ENCODE results near the gene LYPD6B. TPM values are rescaled to one million over a fixed set of nuclear protein-coding genes. Genes with fewer than 3 reads are reported as not detected.

Gene LYPD6B
- total RNA-seq, 1 donor from 2014 or later = 10.1 TPM

GRCh38 chr2:149143734-149144133 lies 105.2 kb downstream of the LYPD6B start:
- intact Hi-C loops (cut with DNase I) = no loop called here
- Histone ChIP-seq H3K36me3 (no peaks in the 10 kb centered on the region), H3K4me1 (no peaks in the 10 kb centered on the region), H3K9me3 (no peaks in the 10 kb centered on the region), H3K27me3 (no peaks in the 10 kb centered on the region), H3K27ac (no peak overlapping the region), H3K4me3 (no peak overlapping the region)
- DNase-seq (ENCODE audit: extremely low spot score in 2 of 2) = no peak
- no peak for TF ChIP-seq POLR2AphosphoS5 (IDR thresholded peaks at IDR 0.05; ENCODE audit: insufficient read depth in 1 of 2, low read depth in 1 of 2)
- no peak for TF ChIP-seq CTCF (IDR thresholded peaks at IDR 0.05)
- no peak for TF ChIP-seq POLR2A (IDR thresholded peaks at IDR 0.05)

DNA sequence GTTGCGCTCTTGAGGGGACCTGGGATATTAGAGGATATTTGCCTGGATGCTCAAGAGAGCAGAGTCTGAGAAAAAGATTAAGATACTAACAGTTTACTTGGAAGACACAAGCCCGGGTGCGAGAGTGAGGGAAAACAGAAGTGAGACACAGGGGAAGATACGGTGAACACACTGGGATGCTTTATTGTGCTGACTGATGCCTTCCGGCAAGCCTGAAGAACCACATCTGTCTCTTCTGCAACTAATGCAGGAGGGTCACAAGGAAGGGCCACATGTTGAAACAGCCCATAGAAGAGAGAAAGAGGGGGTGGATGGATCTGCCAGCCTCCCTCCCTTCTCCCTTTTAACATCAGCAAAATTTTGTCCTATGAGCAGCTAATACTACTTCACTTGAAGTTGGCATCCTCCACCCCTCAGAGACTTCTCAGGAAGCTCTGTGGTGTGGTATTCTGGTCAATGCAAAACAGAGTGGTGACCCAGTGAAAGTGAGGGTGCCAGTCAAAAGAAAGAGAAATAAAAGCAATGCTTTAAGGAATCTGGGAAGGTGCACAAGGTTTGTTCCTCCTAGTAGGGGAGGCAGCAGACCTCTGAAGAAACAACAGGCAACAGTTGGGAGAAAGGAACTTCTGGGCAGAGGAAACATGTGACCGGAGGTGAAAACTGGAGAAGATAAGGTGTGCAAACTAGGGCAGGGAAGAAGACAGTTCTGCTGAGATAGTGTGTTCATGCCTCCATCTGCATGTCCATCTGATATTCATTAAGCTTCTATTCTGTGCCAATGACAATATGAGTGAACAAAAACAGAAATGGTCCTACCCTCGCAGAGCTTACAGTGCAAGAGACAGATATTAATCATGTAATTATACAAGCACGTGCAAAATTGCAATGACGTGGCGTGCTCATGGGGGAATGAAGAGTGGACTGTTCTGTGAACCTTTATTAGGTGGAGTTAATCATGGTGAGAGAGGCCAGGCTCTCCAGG lies 107.1 kb downstream of the LYPD6B start:
- intact Hi-C loops (cut with DNase I) = no loop called here
- no peaks in the 10 kb centered on the region for H3K27me3 ChIP-seq
- H3K36me3 ChIP-seq = no peaks in the 10 kb centered on the region
- H3K9me3 ChIP-seq = no peaks in the 10 kb centered on the region
- no peak for DNase-seq (ENCODE audit: extremely low spot score in 2 of 2)
- no peak overlapping the region for H3K27ac ChIP-seq
- H3K4me3 ChIP-seq = no peak overlapping the region
- H3K4me1 ChIP-seq = no peaks in the 10 kb centered on the region
- TF ChIP-seq POLR2AphosphoS5 (IDR thresholded peaks at IDR 0.05; ENCODE audit: insufficient read depth in 1 of 2, low read depth in 1 of 2) (no peak), POLR2A (IDR thresholded peaks at IDR 0.05) (no peak), CTCF (IDR thresholded peaks at IDR 0.05) (no peak)

DNA sequence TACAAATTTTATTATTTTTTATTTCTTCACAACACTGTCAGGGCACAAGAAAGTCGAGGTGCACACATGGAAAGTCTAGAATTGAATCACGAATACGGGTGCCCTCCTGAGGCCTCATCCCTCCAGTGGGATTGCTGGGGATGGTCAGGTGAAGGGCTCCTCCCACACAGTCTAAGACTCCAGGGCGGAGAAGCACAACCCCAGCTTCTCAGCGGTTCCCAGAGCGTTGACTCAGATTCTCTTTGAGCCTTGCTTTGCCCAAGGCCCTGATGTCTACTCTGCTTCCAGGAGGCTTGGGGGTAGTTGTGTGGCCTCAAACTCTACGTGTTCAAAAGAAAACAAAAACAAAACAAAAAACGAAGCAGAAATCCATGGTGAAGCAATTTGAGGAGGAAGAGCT lies 108.4 kb downstream of the LYPD6B start:
- H3K36me3 ChIP-seq = no peaks in the 10 kb centered on the region
- no peaks in the 10 kb centered on the region for H3K4me1 ChIP-seq
- no peak for DNase-seq (ENCODE audit: extremely low spot score in 2 of 2)
- H3K9me3 ChIP-seq = no peaks in the 10 kb centered on the region
- intact Hi-C loops (cut with DNase I) = no loop called here
- no peak overlapping the region for H3K27ac ChIP-seq
- H3K4me3 ChIP-seq = no peak overlapping the region
- H3K27me3 ChIP-seq = no peaks in the 10 kb centered on the region
- no peak for TF ChIP-seq POLR2AphosphoS5 (IDR thresholded peaks at IDR 0.05; ENCODE audit: insufficient read depth in 1 of 2, low read depth in 1 of 2)
- no peak for TF ChIP-seq CTCF (IDR thresholded peaks at IDR 0.05)
- no peak for TF ChIP-seq POLR2A (IDR thresholded peaks at IDR 0.05)

DNA sequence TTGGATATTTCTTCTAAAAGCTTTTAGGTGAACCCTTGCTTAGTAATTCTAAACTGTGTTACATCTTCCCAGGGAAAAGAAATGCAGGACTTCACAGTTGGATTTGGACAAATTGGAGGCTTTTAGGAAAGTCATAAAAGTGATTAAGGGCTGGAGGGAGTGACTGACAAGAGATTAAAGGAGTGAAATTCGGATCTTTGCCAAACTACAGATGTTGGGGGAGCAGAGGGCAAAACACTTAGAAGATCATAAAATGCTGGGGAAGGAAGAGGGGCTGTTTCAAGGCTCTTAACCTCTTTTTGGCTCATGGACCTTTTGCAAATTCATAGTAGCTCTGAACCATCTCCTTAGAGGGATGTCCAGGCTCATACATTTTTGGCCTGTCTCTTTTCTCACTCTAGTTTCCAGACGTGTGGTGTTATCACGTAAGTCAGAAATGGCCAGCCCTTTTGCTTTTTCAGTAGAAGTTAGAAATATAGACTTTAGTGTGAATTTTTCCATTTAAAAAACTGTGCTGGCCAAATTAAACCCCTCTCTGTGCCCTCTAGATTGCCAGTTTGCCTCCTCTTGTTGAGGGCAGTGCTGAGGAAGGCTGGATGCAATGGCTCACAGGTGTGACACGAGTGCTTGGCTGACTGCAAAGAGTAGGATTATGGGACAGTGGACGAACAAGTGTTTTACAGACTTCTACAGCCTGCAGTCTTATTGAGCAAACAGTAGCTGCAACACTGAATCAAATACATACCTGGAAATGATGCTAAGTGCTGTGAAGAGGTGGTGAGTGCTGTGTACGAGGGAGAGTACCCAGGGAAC lies 109.9 kb downstream of the LYPD6B start:
- TF ChIP-seq POLR2AphosphoS5 (IDR thresholded peaks at IDR 0.05; ENCODE audit: insufficient read depth in 1 of 2, low read depth in 1 of 2) (no peak), CTCF (IDR thresholded peaks at IDR 0.05) (no peak), POLR2A (IDR thresholded peaks at IDR 0.05) (no peak)
- intact Hi-C loops (cut with DNase I) = no loop called here
- Histone ChIP-seq H3K4me3 (no peak overlapping the region), H3K4me1 (no peaks in the 10 kb centered on the region), H3K27ac (no peak overlapping the region), H3K36me3 (no peaks in the 10 kb centered on the region), H3K9me3 (no peaks in the 10 kb centered on the region), H3K27me3 (no peaks in the 10 kb centered on the region)
- DNase-seq (ENCODE audit: extremely low spot score in 2 of 2) = no peak

Measured in vagina (tissue), 2 donors.